Measurements from ENCODE around the gene TEX29. TPM values are rescaled to one million over a fixed set of nuclear protein-coding genes. Genes with fewer than 3 reads are reported as not detected.

Gene TEX29
- total RNA-seq, 5 donors from 2014 or later (not counting 1 experiment from before 2014, with no cell fraction given), result 0.36 to 0.76 (median 0.70) TPM; not detected in 2

- Mint-ChIP-seq H3K4me3 (no peak overlapping the region), H3K27me3 (no peaks in the 10 kb centered on the region), H3K9me3 (peaks cover 4 to 9% (median 4%) of the 10 kb centered on the region in 3 donors), H3K36me3 (peaks cover 37% of the 10 kb centered on the region), H3K27ac (no peak overlapping the region), H3K4me1 (no peaks in the 10 kb centered on the region)
- peaks cover 2% of the 10 kb centered on the region for H3K9me3 ChIP-seq
- ChIA-PET CTCF (no interaction called here), POLR2A (no interaction called here)
- H3K4me3 ChIP-seq (ENCODE audit: control insufficient read depth in 1 of 2, extremely low read depth in 1 of 2, low read length in 1 of 2), result no peak overlapping the region
- DNase-seq (no peak), ATAC-seq (replicated peaks in 1 of 4) (no peak)
- 85% methylated on average over 6 of the region's 9 CpGs for WGBS (ENCODE audit: insufficient coverage)
- H3K27me3 ChIP-seq (replicated peaks in 1 of 2; ENCODE audit: control insufficient read depth in 2 of 2, extremely low read depth in 1 of 2, insufficient read depth in 2 of 2, low read length in 1 of 2), result no peaks in the 10 kb centered on the region
- H3K36me3 ChIP-seq (ENCODE audit: control insufficient read depth in 2 of 2, extremely low read depth in 1 of 2, insufficient read depth in 1 of 2, low read length in 1 of 2), result no peaks in the 10 kb centered on the region
- H3K27ac ChIP-seq (ENCODE audit: low read length), result no peak overlapping the region
- H3K4me1 ChIP-seq (ENCODE audit: control insufficient read depth in 1 of 2, extremely low read depth in 1 of 2, insufficient read depth in 2 of 2, low read length in 2 of 2), result no peaks in the 10 kb centered on the region
Measured at GRCh38 chr13:111337741-111338140, 17.3 kb downstream of the TEX29 start.

DNA sequence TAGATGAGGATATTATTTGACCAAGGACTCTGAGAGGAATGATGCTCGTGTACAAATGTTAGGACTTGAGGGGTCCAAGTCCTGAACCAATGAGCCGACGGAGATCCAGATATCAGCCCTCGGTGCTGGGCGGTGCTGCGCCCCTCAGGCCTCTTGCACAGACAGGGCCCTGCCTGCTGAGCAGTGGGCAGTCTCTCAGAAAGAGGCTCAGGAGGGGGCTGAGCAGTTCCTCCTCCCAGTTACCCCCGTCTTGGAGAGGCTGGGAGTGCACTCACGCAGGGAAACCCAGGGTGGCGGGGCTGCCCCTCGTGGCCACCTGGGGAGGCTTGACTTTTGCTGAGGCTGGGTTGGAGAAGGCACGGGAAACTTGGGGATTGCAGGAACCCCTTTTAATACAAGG, 18.4 kb downstream of the TEX29 start:
- Mint-ChIP-seq H3K36me3 (peaks cover 32% of the 10 kb centered on the region), H3K4me3 (no peak overlapping the region), H3K27me3 (no peaks in the 10 kb centered on the region), H3K27ac (no peak overlapping the region), H3K4me1 (no peaks in the 10 kb centered on the region), H3K9me3 (peaks cover 0 to 4% (median 3%) of the 10 kb centered on the region in 3 donors)
- ChIA-PET POLR2A (no interaction called here), CTCF (no interaction called here)
- Histone ChIP-seq H3K9me3 (peaks cover 2% of the 10 kb centered on the region), H3K4me1 (ENCODE audit: control insufficient read depth in 1 of 2, extremely low read depth in 1 of 2, insufficient read depth in 2 of 2, low read length in 2 of 2) (no peaks in the 10 kb centered on the region), H3K4me3 (ENCODE audit: control insufficient read depth in 1 of 2, extremely low read depth in 1 of 2, low read length in 1 of 2) (no peak overlapping the region), H3K36me3 (ENCODE audit: control insufficient read depth in 2 of 2, extremely low read depth in 1 of 2, insufficient read depth in 1 of 2, low read length in 1 of 2) (no peaks in the 10 kb centered on the region), H3K27me3 (replicated peaks in 1 of 2; ENCODE audit: control insufficient read depth in 2 of 2, extremely low read depth in 1 of 2, insufficient read depth in 2 of 2, low read length in 1 of 2) (no peaks in the 10 kb centered on the region), H3K27ac (ENCODE audit: low read length) (no peak overlapping the region)
- no peak for DNase-seq
- WGBS (ENCODE audit: insufficient coverage), result 83% methylated on average over 9 of the region's 11 CpGs
- ATAC-seq (replicated peaks in 1 of 4), result no peak

DNA sequence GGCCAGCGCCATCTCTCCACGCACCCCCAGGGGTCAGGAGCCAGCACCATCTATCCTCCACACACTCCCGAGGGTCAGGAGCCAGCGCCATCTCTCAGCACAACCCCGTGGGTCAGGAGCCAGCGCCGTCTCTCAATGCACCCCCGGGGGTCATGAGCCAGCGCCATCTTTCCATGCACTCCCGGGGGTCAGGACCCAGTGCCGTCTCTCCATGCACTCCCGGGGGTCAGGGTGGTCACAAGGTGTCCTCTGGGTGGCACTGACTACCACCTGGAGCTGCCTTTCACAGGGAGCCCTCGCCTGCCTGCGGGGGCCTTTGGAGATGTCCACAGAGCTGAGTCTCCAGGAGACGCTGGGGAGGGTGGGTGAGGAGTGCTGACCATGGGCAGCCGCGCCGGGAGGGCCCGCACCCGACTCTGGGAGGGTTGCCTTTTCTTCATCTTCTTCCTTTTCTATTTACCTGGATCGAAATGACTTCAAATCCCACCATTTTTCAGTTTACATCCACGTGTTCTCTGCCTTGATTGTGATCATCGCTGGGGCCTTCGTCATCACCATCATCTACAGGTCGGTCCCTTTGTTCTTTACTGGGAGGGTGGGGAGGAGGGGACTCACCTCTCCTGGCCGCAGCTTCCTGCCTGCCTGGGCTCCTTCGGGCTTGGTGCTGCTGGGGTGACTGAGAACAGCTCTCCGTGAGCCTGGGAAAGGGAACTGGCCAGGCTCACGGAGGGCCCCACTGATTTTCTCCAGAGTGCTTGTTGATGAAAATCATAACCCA, 19.1 kb downstream of the TEX29 start:
- CTCF ChIA-PET, result no interaction called here
- Mint-ChIP-seq H3K4me1 (no peaks in the 10 kb centered on the region), H3K4me3 (no peak overlapping the region), H3K9me3 (peaks cover 0 to 4% (median 0%) of the 10 kb centered on the region in 3 donors), H3K27ac (no peak overlapping the region), H3K36me3 (peaks cover 33% of the 10 kb centered on the region), H3K27me3 (no peaks in the 10 kb centered on the region)
- Histone ChIP-seq H3K27me3 (replicated peaks in 1 of 2; ENCODE audit: control insufficient read depth in 2 of 2, extremely low read depth in 1 of 2, insufficient read depth in 2 of 2, low read length in 1 of 2) (no peaks in the 10 kb centered on the region), H3K36me3 (ENCODE audit: control insufficient read depth in 2 of 2, extremely low read depth in 1 of 2, insufficient read depth in 1 of 2, low read length in 1 of 2) (no peaks in the 10 kb centered on the region), H3K4me1 (ENCODE audit: control insufficient read depth in 1 of 2, extremely low read depth in 1 of 2, insufficient read depth in 2 of 2, low read length in 2 of 2) (no peaks in the 10 kb centered on the region), H3K27ac (ENCODE audit: low read length) (no peak overlapping the region), H3K9me3 (no peaks in the 10 kb centered on the region), H3K4me3 (ENCODE audit: control insufficient read depth in 1 of 2, extremely low read depth in 1 of 2, low read length in 1 of 2) (no peak overlapping the region)
- WGBS (ENCODE audit: insufficient coverage), result 95% methylated on average over 13 of the region's 29 CpGs
- DNase-seq (no peak), ATAC-seq (replicated peaks in 1 of 4) (no peak)
- POLR2A ChIA-PET, result no interaction called here

DNA sequence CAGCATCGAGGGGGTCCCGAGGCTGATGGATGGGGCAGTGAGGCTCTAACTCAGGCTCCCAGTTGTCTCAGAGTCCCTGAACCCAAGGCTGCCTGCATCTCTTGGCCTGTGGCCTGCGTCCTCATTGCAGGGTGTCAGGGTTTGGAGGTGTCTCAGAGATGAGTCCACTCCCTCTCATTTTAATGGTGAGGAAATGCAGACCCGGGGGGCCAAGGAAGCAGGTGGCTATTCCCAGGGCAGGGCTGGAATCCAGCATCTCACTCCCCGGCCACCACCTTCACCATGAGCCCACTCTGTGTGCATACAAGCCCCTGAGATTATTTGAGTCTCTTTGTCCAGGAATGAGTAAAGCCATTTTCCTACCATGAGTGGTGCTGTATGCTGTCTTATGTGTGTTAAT, 21.4 kb downstream of the TEX29 start:
- H3K27ac ChIP-seq (ENCODE audit: low read length), result no peak overlapping the region
- ChIA-PET POLR2A (no interaction called here), CTCF (no interaction called here)
- no peak overlapping the region for H3K4me3 Mint-ChIP-seq
- no peak overlapping the region for H3K4me3 ChIP-seq (ENCODE audit: control insufficient read depth in 1 of 2, extremely low read depth in 1 of 2, low read length in 1 of 2)
- H3K27ac Mint-ChIP-seq, result no peak overlapping the region
- H3K9me3 Mint-ChIP-seq, result peaks cover 0 to 4% (median 0%) of the 10 kb centered on the region in 3 donors
- H3K27me3 Mint-ChIP-seq, result no peaks in the 10 kb centered on the region
- no peaks in the 10 kb centered on the region for H3K9me3 ChIP-seq
- ATAC-seq (replicated peaks in 1 of 4), result no peak
- 96% methylated on average over 3 of the region's 5 CpGs for WGBS (ENCODE audit: insufficient coverage)
- no peaks in the 10 kb centered on the region for H3K36me3 ChIP-seq (ENCODE audit: control insufficient read depth in 2 of 2, extremely low read depth in 1 of 2, insufficient read depth in 1 of 2, low read length in 1 of 2)
- H3K4me1 ChIP-seq (ENCODE audit: control insufficient read depth in 1 of 2, extremely low read depth in 1 of 2, insufficient read depth in 2 of 2, low read length in 2 of 2), result no peaks in the 10 kb centered on the region
- no peaks in the 10 kb centered on the region for H3K4me1 Mint-ChIP-seq
- DNase-seq, result no peak
- H3K27me3 ChIP-seq (replicated peaks in 1 of 2; ENCODE audit: control insufficient read depth in 2 of 2, extremely low read depth in 1 of 2, insufficient read depth in 2 of 2, low read length in 1 of 2), result no peaks in the 10 kb centered on the region
- peaks cover 22% of the 10 kb centered on the region for H3K36me3 Mint-ChIP-seq

DNA sequence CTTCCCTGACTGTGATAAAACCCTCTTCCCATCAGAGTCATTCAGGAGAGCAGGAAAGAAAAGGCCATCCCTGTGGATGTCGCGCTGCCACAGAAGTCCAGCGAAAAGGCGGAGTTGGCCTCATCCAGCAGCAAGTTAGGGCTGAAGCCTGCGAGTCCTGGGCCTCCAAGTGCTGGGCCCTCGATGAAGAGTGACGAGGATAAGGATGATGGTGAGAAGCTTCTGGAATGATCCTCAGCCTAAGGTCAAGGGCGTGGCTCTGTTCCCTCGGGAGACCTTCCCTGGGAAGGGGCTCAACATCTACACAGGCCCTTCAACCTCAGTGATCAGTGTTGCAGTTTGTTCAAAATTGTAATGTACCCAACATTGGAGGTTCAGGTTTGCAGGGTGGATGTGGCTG, 22.3 kb downstream of the TEX29 start:
- H3K27ac Mint-ChIP-seq, result no peak overlapping the region
- CTCF ChIA-PET, result no interaction called here
- DNase-seq, result no peak

DNA sequence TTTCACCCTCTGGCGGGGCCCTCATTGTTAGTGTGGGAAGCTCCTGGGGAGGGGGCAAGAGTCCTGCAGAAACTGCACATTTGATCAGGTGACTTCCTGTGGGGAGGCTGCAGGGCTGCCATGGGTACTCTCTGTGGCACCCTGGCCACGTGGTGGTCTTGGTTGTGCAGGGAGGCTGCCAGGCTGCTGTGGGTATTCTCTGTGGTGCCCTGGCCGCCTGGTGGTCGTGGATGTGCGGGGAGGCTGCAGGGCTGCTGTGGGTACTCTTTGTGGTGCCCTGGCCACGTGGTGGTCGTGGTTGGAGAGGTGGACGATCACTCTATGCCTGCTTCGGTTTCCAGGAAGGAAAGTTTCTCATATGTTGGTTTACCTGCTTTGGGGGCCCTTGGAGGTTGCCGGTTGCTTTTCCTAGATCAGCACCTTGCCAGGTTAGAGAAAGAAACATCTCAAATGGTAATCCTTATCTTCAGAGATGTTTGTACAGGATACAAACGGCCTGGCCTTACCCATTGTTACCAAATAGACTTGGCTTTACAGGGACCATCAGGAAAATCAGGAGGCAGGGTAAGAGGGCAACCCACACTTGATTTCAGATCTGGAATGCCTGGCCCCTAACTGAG, 22.9 kb downstream of the TEX29 start:
- Mint-ChIP-seq H3K4me1 (no peaks in the 10 kb centered on the region), H3K27ac (no peak overlapping the region), H3K4me3 (no peak overlapping the region), H3K36me3 (peaks cover 13% of the 10 kb centered on the region), H3K9me3 (peaks cover 0 to 4% (median 0%) of the 10 kb centered on the region in 3 donors), H3K27me3 (no peaks in the 10 kb centered on the region)
- ChIA-PET CTCF (no interaction called here), POLR2A (no interaction called here)
- Histone ChIP-seq H3K27me3 (replicated peaks in 1 of 2; ENCODE audit: control insufficient read depth in 2 of 2, extremely low read depth in 1 of 2, insufficient read depth in 2 of 2, low read length in 1 of 2) (no peaks in the 10 kb centered on the region), H3K36me3 (ENCODE audit: control insufficient read depth in 2 of 2, extremely low read depth in 1 of 2, insufficient read depth in 1 of 2, low read length in 1 of 2) (no peaks in the 10 kb centered on the region), H3K9me3 (no peaks in the 10 kb centered on the region), H3K27ac (ENCODE audit: low read length) (no peak overlapping the region), H3K4me3 (ENCODE audit: control insufficient read depth in 1 of 2, extremely low read depth in 1 of 2, low read length in 1 of 2) (no peak overlapping the region), H3K4me1 (ENCODE audit: control insufficient read depth in 1 of 2, extremely low read depth in 1 of 2, insufficient read depth in 2 of 2, low read length in 2 of 2) (no peaks in the 10 kb centered on the region)
- ATAC-seq (replicated peaks in 1 of 4), result no peak
- 54% methylated on average over 9 of the region's 11 CpGs for WGBS (ENCODE audit: insufficient coverage)
- no peak for DNase-seq

More for the DNA sequence above, 22.3 kb downstream of the TEX29 start:
- Histone ChIP-seq H3K9me3 (no peaks in the 10 kb centered on the region), H3K27me3 (replicated peaks in 1 of 2; ENCODE audit: control insufficient read depth in 2 of 2, extremely low read depth in 1 of 2, insufficient read depth in 2 of 2, low read length in 1 of 2) (no peaks in the 10 kb centered on the region), H3K4me3 (ENCODE audit: control insufficient read depth in 1 of 2, extremely low read depth in 1 of 2, low read length in 1 of 2) (no peak overlapping the region), H3K27ac (ENCODE audit: low read length) (no peak overlapping the region), H3K36me3 (ENCODE audit: control insufficient read depth in 2 of 2, extremely low read depth in 1 of 2, insufficient read depth in 1 of 2, low read length in 1 of 2) (no peaks in the 10 kb centered on the region), H3K4me1 (ENCODE audit: control insufficient read depth in 1 of 2, extremely low read depth in 1 of 2, insufficient read depth in 2 of 2, low read length in 2 of 2) (no peaks in the 10 kb centered on the region)
- no peak for ATAC-seq (replicated peaks in 1 of 4)
- H3K4me1 Mint-ChIP-seq, result no peaks in the 10 kb centered on the region
- 96% methylated on average over 4 of the region's 9 CpGs for WGBS (ENCODE audit: insufficient coverage)
- no peak overlapping the region for H3K4me3 Mint-ChIP-seq
- peaks cover 0 to 4% (median 0%) of the 10 kb centered on the region in 3 donors for H3K9me3 Mint-ChIP-seq
- no peaks in the 10 kb centered on the region for H3K27me3 Mint-ChIP-seq
- peaks cover 16% of the 10 kb centered on the region for H3K36me3 Mint-ChIP-seq
- POLR2A ChIA-PET, result no interaction called here

All from T-cell (primary cell).